OCI-LY7 (cell line): ENCODE data around the gene NGEF. TPM values are rescaled to one million over a fixed set of nuclear protein-coding genes. Genes with fewer than 3 reads are reported as not detected.

Experiments
- BruUV-seq: library from RNA; stranded (reverse); fragments of 400-500 nt; replicated peaks from 2 replicates; lab custom pipeline; 2021; lab: Mats Ljungman, UMichigan
- CTCF ChIA-PET: fragments of 300-600 bp; sonication (Branson Sonifier 250); formaldehyde crosslinking; loops from one replicate; lab custom pipeline; 2022; ENCODE audit warnings: antibody characterized with exemption; ENCODE audit not compliant: unreplicated experiment; lab: Charles Lee
- POLR2A ChIA-PET: fragments of 300-600 bp; sonication (Branson Sonifier 250); formaldehyde crosslinking; loops from one replicate; lab custom pipeline; 2022; ENCODE audit warnings: antibody characterized with exemption; lab: Charles Lee
- DNase-seq: peaks from one replicate; pipeline ENCODE4 v3.0.0-alpha.2; 2015; ENCODE audit warnings: low spot score
- H2AFZ ChIP-seq: fragments of 200-600 bp; sonication (generic), shearing (Covaris generic); 2 replicates; pipeline ENCODE4 v1.6.1; 2014; ENCODE audit warnings: mild to moderate bottlenecking, antibody characterized with exemption, low read length, moderate library complexity
- H3K27ac ChIP-seq: fragments of 200-600 bp; sonication (generic); 2 replicates; pipeline ENCODE4 v1.5.1; 2014; ENCODE audit warnings: mixed run types, low read depth, mild to moderate bottlenecking, moderate library complexity, low read length, inconsistent platforms; ENCODE audit not compliant: poor library complexity, severe bottlenecking
- H3K36me3 ChIP-seq: fragments of 200-600 bp; sonication (generic); 2 replicates; pipeline ENCODE4 v1.6.1; 2014; ENCODE audit warnings: mild to moderate bottlenecking, antibody characterized with exemption, low read length, moderate library complexity, mixed read lengths; ENCODE audit not compliant: insufficient read depth
- H3K4me1 ChIP-seq: fragments of 200-600 bp; sonication (generic); 2 replicates; pipeline ENCODE4 v1.5.1; 2014; ENCODE audit warnings: mild to moderate bottlenecking, low read length; ENCODE audit not compliant: insufficient read depth, poor library complexity, severe bottlenecking
- H3K4me2 ChIP-seq: fragments of 200-600 bp; sonication (generic); 2 replicates; pipeline ENCODE4 v1.6.1; 2014; ENCODE audit warnings: mild to moderate bottlenecking, low read length
- H3K4me3 ChIP-seq: fragments of 200-600 bp; sonication (generic); 2 replicates; pipeline ENCODE4 v1.5.1; 2014; ENCODE audit warnings: mild to moderate bottlenecking, low read depth, low read length; ENCODE audit not compliant: poor library complexity, severe bottlenecking
- H3K79me2 ChIP-seq: fragments of 200-600 bp; sonication (generic); 2 replicates; pipeline ENCODE4 v1.6.1; 2016; ENCODE audit warnings: low read depth, mild to moderate bottlenecking, low read length, moderate library complexity, mixed read lengths; ENCODE audit not compliant: insufficient read depth
- H3K9me2 ChIP-seq: fragments of 200-600 bp; sonication (generic); 2 replicates; pipeline ENCODE4 v1.6.1; 2016; ENCODE audit warnings: mild to moderate bottlenecking, low read length, mixed read lengths; ENCODE audit not compliant: insufficient read depth
- H3K9me3 ChIP-seq: fragments of 200-600 bp; sonication (generic); 2 replicates; pipeline ENCODE4 v1.6.1; 2014; ENCODE audit warnings: mild to moderate bottlenecking, mixed run types, low read length, mixed read lengths
- H4K20me1 ChIP-seq: fragments of 200-600 bp; sonication (generic); 2 replicates; pipeline ENCODE4 v1.6.1; 2014; ENCODE audit warnings: mild to moderate bottlenecking, antibody characterized with exemption, low read length, moderate library complexity, mixed read lengths; ENCODE audit not compliant: insufficient read depth
- CTCF ChIP-seq: fragments of 200-600 bp; sonication (generic); conservative IDR thresholded peaks from 2 replicates; pipeline ENCODE4 v1.5.1; 2014; ENCODE audit warnings: mild to moderate bottlenecking, antibody characterized with exemption, low read length, moderate library complexity, mixed read lengths
- EZH2phosphoT487 ChIP-seq: fragments of 200-600 bp; sonication (generic); IDR thresholded peaks from 2 replicates; pipeline ENCODE4 v1.6.1; 2018; ENCODE audit warnings: low read depth, borderline replicate concordance, mild to moderate bottlenecking, mixed run types, antibody characterized with exemption, low read length, moderate library complexity, mixed read lengths
- intact Hi-C: fragments of 100-400 bp; cut with micrococcal nuclease; formaldehyde crosslinking; loops from one replicate; pipeline ENCODE4 v1.10.0; 2022; ENCODE audit not compliant: unreplicated experiment
- total RNA-seq, 2 experiments: library from RNA; depleted of rRNA in 1 of 2; stranded (reverse); fragments of >200 nt in 1 of 2; shearing (Covaris generic) in 1 of 2; gene quantifications; 2 replicates each; pipeline ENCODE4 v1.2.3, GENCODE V29; 2014 to 2022

NGEF gene
- total RNA-seq, 2 experiments from 2014 or later, result 0.82 TPM; not detected in 1

- Histone ChIP-seq H2AFZ (no peak overlapping the region), H3K36me3 (no peaks in the 10 kb centered on the region), H3K79me2 (no peaks in the 10 kb centered on the region), H3K9me3 (no peaks in the 10 kb centered on the region), H3K4me1 (no peaks in the 10 kb centered on the region), H3K9me2 (no peaks in the 10 kb centered on the region), H3K4me3 (no peak overlapping the region), H3K4me2 (no peak overlapping the region), H4K20me1 (no peaks in the 10 kb centered on the region), H3K27ac (no peak overlapping the region)
- no TSS peak for BruUV-seq
- TF ChIP-seq CTCF, result no peak
- no peak for TF ChIP-seq EZH2phosphoT487
- CTCF ChIA-PET, result no interaction called here
- intact Hi-C loops, result no loop called here
- no peak for DNase-seq
- POLR2A ChIA-PET, result interaction anchor here (1.4 kb wide), 1 partner anchor 19 kb away, joined by 3 read pairs; no protein-coding TSS in a partner anchor
These were observed 36.2 kb downstream of the NGEF start for GRCh38 chr2:232976666-232977437.

- Histone ChIP-seq H3K4me3 (no peak overlapping the region), H2AFZ (no peak overlapping the region), H3K36me3 (no peaks in the 10 kb centered on the region), H3K79me2 (no peaks in the 10 kb centered on the region), H3K9me2 (no peaks in the 10 kb centered on the region), H3K9me3 (no peaks in the 10 kb centered on the region), H3K27ac (no peak overlapping the region), H4K20me1 (no peaks in the 10 kb centered on the region), H3K4me2 (no peak overlapping the region), H3K4me1 (no peaks in the 10 kb centered on the region)
- CTCF ChIA-PET, result no interaction called here
- no peak for DNase-seq
- no TSS peak for BruUV-seq
- TF ChIP-seq EZH2phosphoT487 (no peak), CTCF (no peak)
- intact Hi-C loops, result no loop called here
- POLR2A ChIA-PET, result no interaction called here
These were observed 36.9 kb downstream of the NGEF start for GRCh38 chr2:232976176-232976575.

GRCh38 chr2:232974396-232974795, 38.7 kb downstream of the NGEF start:
- Histone ChIP-seq H3K4me1 (no peaks in the 10 kb centered on the region), H4K20me1 (no peaks in the 10 kb centered on the region), H3K36me3 (no peaks in the 10 kb centered on the region), H3K4me2 (no peak overlapping the region), H3K79me2 (no peaks in the 10 kb centered on the region), H3K4me3 (no peak overlapping the region), H3K27ac (no peak overlapping the region), H2AFZ (no peak overlapping the region), H3K9me2 (no peaks in the 10 kb centered on the region), H3K9me3 (no peaks in the 10 kb centered on the region)
- BruUV-seq, result no TSS peak
- intact Hi-C loops, result no loop called here
- no peak for TF ChIP-seq EZH2phosphoT487
- no peak for TF ChIP-seq CTCF
- ChIA-PET CTCF (no interaction called here), POLR2A (interaction anchor here (0.6 kb wide), 1 partner anchor 13 kb away, joined by 3 read pairs; no protein-coding TSS in a partner anchor)
- DNase-seq, result no peak
